ENCODE results near the gene KEAP1. TPM values are rescaled to one million over a fixed set of nuclear protein-coding genes. Genes with fewer than 3 reads are reported as not detected.

The KEAP1 gene
- total and polyA plus RNA-seq, 2 of the 8 experiments (the other 6 are each of a cell fraction or from before 2014, with no cell fraction given), result 80.6 to 106 TPM

- H3K36me3 ChIP-seq (ENCODE audit: control insufficient read depth in 2 of 4, insufficient read depth in 4 of 4, low read length in 3 of 4), result peaks cover 12 to 60% (median 44%) of the 10 kb centered on the region in 4 experiments; a peak in 7 of 8 replicates
- no peaks in the 10 kb centered on the region for H3K4me1 ChIP-seq (replicated peaks in 1 of 4; ENCODE audit: control insufficient read depth in 3 of 4, insufficient read depth in 4 of 4, low read length in 3 of 4)
- no peaks in the 10 kb centered on the region for H3K79me2 ChIP-seq (ENCODE audit: control insufficient read depth in 1 of 2, insufficient read depth in 2 of 2, low read length in 2 of 2)
- no peak overlapping the region for H2AFZ ChIP-seq (ENCODE audit: low read length)
- no peak overlapping the region; the same call in 1 of the 2 replicates for H3K18ac ChIP-seq (ENCODE audit: extremely low read depth, low read length)
- H4K8ac ChIP-seq (ENCODE audit: extremely low read depth, insufficient read depth, low read length), result peak overlapping the region; percentile 28; the same call in 1 of the 2 replicates
- DNase-seq (ENCODE audit: low read depth in 1 of 2, low spot score in 2 of 2) (no peak), FAIRE-seq (no peak)
- H3K23me2 ChIP-seq (ENCODE audit: low read depth, low read length), result no peaks in the 10 kb centered on the region
- no peak overlapping the region for H3K14ac ChIP-seq (ENCODE audit: insufficient read length)
- no peaks in the 10 kb centered on the region for H3K9me3 ChIP-seq (ENCODE audit: insufficient read depth in 2 of 2, low read depth in 1 of 2, low read length in 1 of 2)
- no peak overlapping the region for H3K4me3 ChIP-seq (ENCODE audit: extremely low read depth in 1 of 4, insufficient read depth in 2 of 4, low read depth in 3 of 4, low read length in 4 of 4)
- CTCF ChIA-PET (ENCODE audit: partially characterized antibody), result interaction anchor here (0.6 to 4.5 kb wide), 20 partner anchors 9 to 411 kb away, joined by 3 to 25 read pairs (median 4); partner anchors contain the start of genes ATG4D and S1PR5
- H2BK20ac ChIP-seq (ENCODE audit: low read length), result no peak overlapping the region
- no peak for TF ChIP-seq SUZ12 (IDR thresholded peaks at IDR 0.05; ENCODE audit: low read length)
- no peak for TF ChIP-seq EZH2 (IDR thresholded peaks at IDR 0.05; ENCODE audit: low read depth, low read length, severe bottlenecking)
- TF ChIP-seq RAD21 (IDR thresholded peaks at IDR 0.05 in 1 of 2, conservative IDR thresholded peaks at IDR 0.05 in 1 of 2; ENCODE audit: low read depth in 2 of 2, low read length in 2 of 2), result peak; percentile 52 to 64
- TF ChIP-seq CTCF (IDR thresholded peaks at IDR 0.05; ENCODE audit: control extremely low read depth in 1 of 3, insufficient read depth in 1 of 3, low read depth in 1 of 3, low read length in 3 of 3), result peak; percentile 45 to 58 (median 51)
- peaks cover 6 to 18% of the 10 kb centered on the region in 2 experiments for H4K20me1 ChIP-seq (replicated peaks in 1 of 2; ENCODE audit: control insufficient read depth in 1 of 2, insufficient read depth in 2 of 2, low read length in 2 of 2)
- H2AK5ac ChIP-seq (ENCODE audit: low read depth, low read length), result no peak overlapping the region
- H3K27me3 ChIP-seq (replicated peaks in 1 of 4; ENCODE audit: control insufficient read depth in 3 of 4, extremely low read depth in 1 of 4, insufficient read depth in 3 of 4, low read length in 3 of 4), result no peaks in the 10 kb centered on the region
- POLR2A ChIA-PET (ENCODE audit: partially characterized antibody), result interaction anchor here (0.6 to 5.0 kb wide), 18 partner anchors 9 to 150 kb away, joined by 3 to 41 read pairs (median 4); partner anchors contain the start of genes KEAP1, QTRT1 and SLC44A2
- H3K56ac ChIP-seq (replicated peaks; ENCODE audit: insufficient read length, low read depth, low read length), result no peak overlapping the region
- H4K5ac ChIP-seq (ENCODE audit: insufficient read length, low read depth, low read length), result no peak overlapping the region
- H2BK5ac ChIP-seq (ENCODE audit: low read depth, low read length), result no peak overlapping the region
- H2BK120ac ChIP-seq (replicated peaks; ENCODE audit: low read depth, low read length), result no peak overlapping the region
- no peak overlapping the region for H3K4ac ChIP-seq (replicated peaks; ENCODE audit: insufficient read length, low read depth, low read length)
- H3K79me1 ChIP-seq (ENCODE audit: low read depth, low read length), result 0 out of 2 replicates have a peak, but pooled peaks cover 3% of the 10 kb centered on the region
- 95% methylated on average over 10 of the region's 12 CpGs; no CpG with 5 or more reads in 1 of the 2 experiments for WGBS, 2 experiments (ENCODE audit: extremely low coverage in 1 of 2, insufficient coverage in 1 of 2, insufficient read length in 1 of 2, insufficient replicate concordance in 2 of 2, low coverage in 1 of 2, low lambda C conversion rate in 2 of 2, missing lambda C conversion rate in 1 of 2)
- H3K4me2 ChIP-seq (ENCODE audit: insufficient read depth in 1 of 2, low read depth in 2 of 2, low read length in 2 of 2), result no peak overlapping the region
- no peak overlapping the region for H3K9ac ChIP-seq (replicated peaks in 1 of 4; ENCODE audit: extremely low read depth in 1 of 4, low read depth in 3 of 4, low read length in 3 of 4)
- H4K91ac ChIP-seq (replicated peaks; ENCODE audit: insufficient read length, low read length), result no peak overlapping the region
- no peak overlapping the region for H3K23ac ChIP-seq (ENCODE audit: insufficient read length)
- H3K27ac ChIP-seq (ENCODE audit: low read depth, low read length), result no peak overlapping the region
- no peak overlapping the region for H2BK15ac ChIP-seq (ENCODE audit: low read length)
- H2BK12ac ChIP-seq (ENCODE audit: low read depth, low read length), result no peak overlapping the region
These were observed 48.6 kb upstream of the KEAP1 start for GRCh38 chr19:10551698-10552301.

Measured in H1 (cell line).